Measurements from ENCODE around the gene SMG1.
"Not testable (repeated sequence)": the region's sequence is repeated elsewhere in the genome, so short reads cannot be mapped to it uniquely, and the experiment has no call there.

SMG1 gene

GRCh38 chr16:18796377-18796776 is 129.8 kb downstream of the SMG1 start:
- DNase-seq: no peak

- DNase-seq: no peak
Measured at GRCh38 chr16:18792836-18793433, 133.3 kb downstream of the SMG1 start.

- DNase-seq: peak; percentile 98
Measured at GRCh38 chr16:18789850-18790706, 136.1 kb downstream of the SMG1 start, which contains the start of gene RPS15A. RPS15A (minus strand) TSS chr16:18790334; CDS start chr16:18789113, 1,221 bp downstream.

- DNase-seq: no peak
Measured at GRCh38 chr16:18789515-18789849, 136.7 kb downstream of the SMG1 start.

- peak; percentile 15 for DNase-seq
Measured at GRCh38 chr16:18788828-18789514, 137.2 kb downstream of the SMG1 start.

GRCh38 chr16:18784917-18785623 is 141.1 kb downstream of the SMG1 start:
- no peak for DNase-seq

GRCh38 chr16:18783430-18784341 is 142.5 kb downstream of the SMG1 start:
- DNase-seq: no peak

- DNase-seq: no peak
Measured at GRCh38 chr16:18782697-18783429, 143.3 kb downstream of the SMG1 start.

- not testable (repeated sequence) for DNase-seq
Measured at GRCh38 chr16:18781232-18781631, 145.0 kb downstream of the SMG1 start.

GRCh38 chr16:18780460-18781026 is 145.7 kb downstream of the SMG1 start:
- not testable (repeated sequence) for DNase-seq

- not testable (repeated sequence) for DNase-seq
Measured at GRCh38 chr16:18777664-18778063, 148.5 kb downstream of the SMG1 start.

GRCh38 chr16:18776334-18776733 is 149.9 kb downstream of the SMG1 start:
- DNase-seq: not testable (repeated sequence)

GRCh38 chr16:18774651-18775050 is 151.6 kb downstream of the SMG1 start:
- not testable (repeated sequence) for DNase-seq

GRCh38 chr16:18772171-18772570 is 154.0 kb downstream of the SMG1 start:
- not testable (repeated sequence) for DNase-seq

- not testable (repeated sequence) for DNase-seq
Measured at GRCh38 chr16:18770336-18770962, 155.8 kb downstream of the SMG1 start.

GRCh38 chr16:18767217-18767616 is 159.0 kb downstream of the SMG1 start:
- not testable (repeated sequence) for DNase-seq

- DNase-seq: not testable (repeated sequence)
Measured at GRCh38 chr16:18762713-18763112, 163.5 kb downstream of the SMG1 start.

GRCh38 chr16:18759598-18760520 is 166.3 kb downstream of the SMG1 start:
- not testable (repeated sequence) for DNase-seq

Data from fibroblast of skin of back (primary cell).